T-helper 17 cell (primary cell): Measurements from ENCODE around the gene CYB561A3. TPM values are rescaled to one million over a fixed set of nuclear protein-coding genes. Genes with fewer than 3 reads are reported as not detected.

ENCODE experiments used
- ATAC-seq: fragments of 150-1000 bp; cut with Tn5 transposase; 2 replicates; pipeline ENCODE4 v1.10.0; 2021; ENCODE audit warnings: mild to moderate bottlenecking, moderate library complexity
- DNase-seq, 3 donors: peaks; one replicate each; pipeline versions ENCODE4 v3.0.0 to v3.0.0-alpha.2; 2020 to 2021
- H3K9me3 ChIP-seq: one replicate; pipeline ENCODE4 v1.7.0; 2013; ENCODE audit warnings: low read length, mild to moderate bottlenecking; ENCODE audit not compliant: control insufficient read depth, poor library complexity, severe bottlenecking
- H3K27ac Mint-ChIP-seq: one replicate; pipeline ENCODE4 v1.8.0; 2022; ENCODE audit warnings: mild to moderate bottlenecking, moderate library complexity, mixed read lengths
- H3K27me3 Mint-ChIP-seq: one replicate; pipeline ENCODE4 v1.8.0; 2022; ENCODE audit warnings: mixed read lengths
- H3K36me3 Mint-ChIP-seq: one replicate; pipeline ENCODE4 v1.8.0; 2022; ENCODE audit warnings: low read depth, mixed read lengths
- H3K4me1 Mint-ChIP-seq: one replicate; pipeline ENCODE4 v1.8.0; 2022; ENCODE audit warnings: mild to moderate bottlenecking, mixed read lengths
- H3K4me3 Mint-ChIP-seq: one replicate; pipeline ENCODE4 v1.8.0; 2022; ENCODE audit warnings: mild to moderate bottlenecking, moderate library complexity, mixed read lengths
- total RNA-seq, 4 donors: library from RNA in 2 of 4; stranded (reverse) in 2 of 4; gene quantifications; one replicate each; pipeline ENCODE4 v1.2.3 and lab custom pipeline; 2022 to 2026

CYB561A3 gene
- total RNA-seq, 2 donors from 2014 or later, result 32.4 to 35.6 TPM

- Mint-ChIP-seq H3K4me1 (peaks cover 23% of the 10 kb centered on the region), H3K27me3 (no peaks in the 10 kb centered on the region), H3K4me3 (peak overlapping the region; percentile 47), H3K27ac (peak overlapping the region; percentile 1), H3K36me3 (no peaks in the 10 kb centered on the region)
- H3K9me3 ChIP-seq, result no peaks in the 10 kb centered on the region
- no peak for ATAC-seq
- no peak for DNase-seq
These were observed 2.2 kb downstream of the CYB561A3 start for GRCh38 chr11:61359516-61359915.

GRCh38 chr11:61358566-61358965 is 3.1 kb downstream of the CYB561A3 start:
- no peaks in the 10 kb centered on the region for H3K27me3 Mint-ChIP-seq
- ATAC-seq (no peak), DNase-seq (no peak)
- H3K4me3 Mint-ChIP-seq, result no peak overlapping the region
- peaks cover 19% of the 10 kb centered on the region for H3K4me1 Mint-ChIP-seq
- H3K36me3 Mint-ChIP-seq, result peaks cover under 1% of the 10 kb centered on the region
- no peak overlapping the region for H3K27ac Mint-ChIP-seq
- H3K9me3 ChIP-seq, result no peaks in the 10 kb centered on the region

GRCh38 chr11:61357894-61358239 is 3.8 kb downstream of the CYB561A3 start:
- no peak for DNase-seq
- peaks cover 3% of the 10 kb centered on the region for H3K36me3 Mint-ChIP-seq
- H3K27me3 Mint-ChIP-seq, result no peaks in the 10 kb centered on the region
- no peaks in the 10 kb centered on the region for H3K9me3 ChIP-seq
- peaks cover 20% of the 10 kb centered on the region for H3K4me1 Mint-ChIP-seq
- no peak overlapping the region for H3K4me3 Mint-ChIP-seq
- no peak for ATAC-seq
- H3K27ac Mint-ChIP-seq, result peak overlapping the region; percentile 69

GRCh38 chr11:61357233-61357893 is 4.3 kb downstream of the CYB561A3 start:
- Mint-ChIP-seq H3K36me3 (peaks cover 3% of the 10 kb centered on the region), H3K4me3 (no peak overlapping the region), H3K4me1 (peaks cover 15% of the 10 kb centered on the region), H3K27me3 (no peaks in the 10 kb centered on the region), H3K27ac (peak overlapping the region; percentile 69)
- DNase-seq, result no peak
- no peak for ATAC-seq
- H3K9me3 ChIP-seq, result no peaks in the 10 kb centered on the region

- no peaks in the 10 kb centered on the region for H3K9me3 ChIP-seq
- H3K27ac Mint-ChIP-seq, result peak overlapping the region; percentile 87
- H3K27me3 Mint-ChIP-seq, result no peaks in the 10 kb centered on the region
- ATAC-seq (no peak), DNase-seq (no peak)
- H3K4me3 Mint-ChIP-seq, result no peak overlapping the region
- H3K36me3 Mint-ChIP-seq, result peaks cover 3% of the 10 kb centered on the region
- peaks cover 13% of the 10 kb centered on the region for H3K4me1 Mint-ChIP-seq
These were observed 5.0 kb downstream of the CYB561A3 start for GRCh38 chr11:61356706-61357105.

- Mint-ChIP-seq H3K36me3 (peaks cover 5% of the 10 kb centered on the region), H3K4me1 (peaks cover 10% of the 10 kb centered on the region), H3K27ac (no peak overlapping the region), H3K27me3 (no peaks in the 10 kb centered on the region), H3K4me3 (no peak overlapping the region)
- ATAC-seq, result no peak
- no peaks in the 10 kb centered on the region for H3K9me3 ChIP-seq
- no peak for DNase-seq
These were observed 7.5 kb downstream of the CYB561A3 start for GRCh38 chr11:61354208-61354607.

GRCh38 chr11:61353131-61354067 is 8.3 kb downstream of the CYB561A3 start:
- H3K27ac Mint-ChIP-seq, result no peak overlapping the region
- ATAC-seq, result no peak
- no peaks in the 10 kb centered on the region for H3K27me3 Mint-ChIP-seq
- H3K4me1 Mint-ChIP-seq, result peaks cover 10% of the 10 kb centered on the region
- H3K4me3 Mint-ChIP-seq, result no peak overlapping the region
- no peak for DNase-seq
- peaks cover 5% of the 10 kb centered on the region for H3K36me3 Mint-ChIP-seq
- H3K9me3 ChIP-seq, result no peaks in the 10 kb centered on the region

GRCh38 chr11:61352038-61352437 is 9.6 kb downstream of the CYB561A3 start:
- Mint-ChIP-seq H3K27me3 (no peaks in the 10 kb centered on the region), H3K4me1 (peaks cover 10% of the 10 kb centered on the region), H3K4me3 (no peak overlapping the region), H3K27ac (no peak overlapping the region), H3K36me3 (peaks cover 5% of the 10 kb centered on the region)
- no peak for DNase-seq
- no peaks in the 10 kb centered on the region for H3K9me3 ChIP-seq
- ATAC-seq, result no peak

GRCh38 chr11:61350803-61351202 is 10.9 kb downstream of the CYB561A3 start:
- ATAC-seq (no peak), DNase-seq (no peak)
- H3K9me3 ChIP-seq, result no peaks in the 10 kb centered on the region
- Mint-ChIP-seq H3K4me3 (no peak overlapping the region), H3K36me3 (peaks cover 5% of the 10 kb centered on the region), H3K27ac (no peak overlapping the region), H3K27me3 (no peaks in the 10 kb centered on the region), H3K4me1 (peaks cover 15% of the 10 kb centered on the region)

GRCh38 chr11:61350336-61350735 is 11.3 kb downstream of the CYB561A3 start:
- peaks cover 5% of the 10 kb centered on the region for H3K36me3 Mint-ChIP-seq
- H3K27ac Mint-ChIP-seq, result no peak overlapping the region
- H3K4me1 Mint-ChIP-seq, result peaks cover 15% of the 10 kb centered on the region
- DNase-seq, result no peak
- H3K27me3 Mint-ChIP-seq, result no peaks in the 10 kb centered on the region
- H3K4me3 Mint-ChIP-seq, result no peak overlapping the region
- H3K9me3 ChIP-seq, result no peaks in the 10 kb centered on the region
- ATAC-seq, result no peak

- H3K9me3 ChIP-seq, result no peaks in the 10 kb centered on the region
- Mint-ChIP-seq H3K27ac (no peak overlapping the region), H3K36me3 (peaks cover 5% of the 10 kb centered on the region), H3K27me3 (no peaks in the 10 kb centered on the region), H3K4me3 (no peak overlapping the region), H3K4me1 (peaks cover 13% of the 10 kb centered on the region)
- ATAC-seq (no peak), DNase-seq (no peak)
These were observed 11.8 kb downstream of the CYB561A3 start for GRCh38 chr11:61349916-61350315.

GRCh38 chr11:61349189-61349751 is 12.4 kb downstream of the CYB561A3 start:
- peaks cover 13% of the 10 kb centered on the region for H3K4me1 Mint-ChIP-seq
- no peak overlapping the region for H3K27ac Mint-ChIP-seq
- no peaks in the 10 kb centered on the region for H3K9me3 ChIP-seq
- peaks cover 5% of the 10 kb centered on the region for H3K36me3 Mint-ChIP-seq
- H3K4me3 Mint-ChIP-seq, result no peak overlapping the region
- ATAC-seq (no peak), DNase-seq (no peak)
- no peaks in the 10 kb centered on the region for H3K27me3 Mint-ChIP-seq

- no peaks in the 10 kb centered on the region for H3K9me3 ChIP-seq
- no peaks in the 10 kb centered on the region for H3K27me3 Mint-ChIP-seq
- peaks cover 7% of the 10 kb centered on the region for H3K4me1 Mint-ChIP-seq
- H3K27ac Mint-ChIP-seq, result peak overlapping the region; percentile 19
- H3K36me3 Mint-ChIP-seq, result peaks cover 2% of the 10 kb centered on the region
- no peak overlapping the region for H3K4me3 Mint-ChIP-seq
- ATAC-seq (peak; percentile 40), DNase-seq (no peak)
These were observed 13.7 kb downstream of the CYB561A3 start for GRCh38 chr11:61347916-61348461.
